Spinal cord (tissue), 10 donors: ENCODE results near the gene ADD1. TPM values are rescaled to one million over a fixed set of nuclear protein-coding genes. Genes with fewer than 3 reads are reported as not detected.

Experiments used
- DNase-seq, 6 donors: peaks; one replicate each; pipeline versions ENCODE4 v3.0.0 to v3.0.0-alpha.2; 2013 to 2015; ENCODE audit warnings: low spot score in 6 of 6, low read depth in 4 of 6
- H3K27ac ChIP-seq: one replicate; pipeline ENCODE4 v1.5.1; 2013; ENCODE audit warnings: low read depth, low read length, control low read depth
- H3K27me3 ChIP-seq: one replicate; pipeline ENCODE4 v1.6.1; 2013; ENCODE audit warnings: low read length; ENCODE audit not compliant: control insufficient read depth, insufficient read depth
- H3K36me3 ChIP-seq: one replicate; pipeline ENCODE4 v1.6.1; 2013; ENCODE audit warnings: low read length; ENCODE audit not compliant: control insufficient read depth, insufficient read depth
- H3K4me1 ChIP-seq: one replicate; pipeline ENCODE4 v1.6.1; 2013; ENCODE audit warnings: low read length; ENCODE audit not compliant: control insufficient read depth, insufficient read depth
- H3K4me3 ChIP-seq: one replicate; pipeline ENCODE4 v1.5.1; 2013; ENCODE audit warnings: low read depth, low read length, control low read depth
- H3K9me3 ChIP-seq: one replicate; pipeline ENCODE4 v1.6.1; 2013; ENCODE audit warnings: low read length; ENCODE audit not compliant: control insufficient read depth, insufficient read depth
- WGBS: methylation state at CpG from one replicate; pipeline ENCODE4 v1.1.5; 2013; ENCODE audit warnings: missing lambda C conversion rate; ENCODE audit not compliant: insufficient coverage; 5-methylcytosine and 5-hydroxymethylcytosine counted together
- polyA plus RNA-seq, 2 donors: library from polyadenylated mRNA; unstranded; fragments of 120-200 nt; gene quantifications; one replicate each; pipeline ENCODE4 v1.2.1, GENCODE V29; 2013; ENCODE audit not compliant: insufficient read length in 2 of 2
- total RNA-seq, 2 donors: library from RNA; depleted of rRNA in 1 of 2; stranded (reverse); fragments of 120-200 nt in 1 of 2; fragments of >200 nt in 1 of 2; gene quantifications; one replicate each; pipeline versions ENCODE4 v1.2.3 to v1.2.4, GENCODE V29; 2013 to 2014
- donor health status: healthy.

ADD1 gene
- total and polyA plus RNA-seq, 4 donors = 201 to 334 (median 306) TPM

- H3K36me3 ChIP-seq = peaks cover 100% of the 10 kb centered on the region
Observed at GRCh38 chr4:2829933-2830451, 13.7 kb upstream of the ADD1 start.

GRCh38 chr4:2830632-2831610 is 12.7 kb upstream of the ADD1 start:
- Histone ChIP-seq H3K27me3 (no peaks in the 10 kb centered on the region), H3K27ac (no peak overlapping the region), H3K4me1 (peaks cover 4% of the 10 kb centered on the region), H3K36me3 (peaks cover 100% of the 10 kb centered on the region), H3K4me3 (no peak overlapping the region), H3K9me3 (no peaks in the 10 kb centered on the region)
- no peak for DNase-seq
- WGBS = 90% methylated on average over 34 of the region's 37 CpGs

More at GRCh38 chr4:2829933-2830451, 13.7 kb upstream of the ADD1 start:
- Histone ChIP-seq H3K4me1 (peaks cover 12% of the 10 kb centered on the region), H3K27me3 (no peaks in the 10 kb centered on the region), H3K4me3 (no peak overlapping the region), H3K9me3 (no peaks in the 10 kb centered on the region), H3K27ac (no peak overlapping the region)
- 96% methylated on average over 19 of the region's 19 CpGs for WGBS
- DNase-seq = no peak

GRCh38 chr4:2831611-2832308 is 11.9 kb upstream of the ADD1 start:
- peaks cover 100% of the 10 kb centered on the region for H3K36me3 ChIP-seq
- no peak overlapping the region for H3K4me3 ChIP-seq
- H3K27ac ChIP-seq = no peak overlapping the region
- no peak for DNase-seq
- peaks cover 9% of the 10 kb centered on the region for H3K4me1 ChIP-seq
- H3K9me3 ChIP-seq = no peaks in the 10 kb centered on the region
- 96% methylated on average over 36 of the region's 36 CpGs for WGBS
- no peaks in the 10 kb centered on the region for H3K27me3 ChIP-seq

- H3K4me1 ChIP-seq = peaks cover 15% of the 10 kb centered on the region
- H3K27ac ChIP-seq = no peak overlapping the region
- peaks cover 95% of the 10 kb centered on the region for H3K36me3 ChIP-seq
- no peak for DNase-seq
- no peaks in the 10 kb centered on the region for H3K27me3 ChIP-seq
- WGBS = 95% methylated on average over 15 of the region's 20 CpGs
- H3K4me3 ChIP-seq = no peak overlapping the region
- H3K9me3 ChIP-seq = no peaks in the 10 kb centered on the region
Observed at GRCh38 chr4:2832309-2832980, 11.2 kb upstream of the ADD1 start.

- WGBS = 96% methylated on average over 14 of the region's 19 CpGs
- H3K36me3 ChIP-seq = peaks cover 88% of the 10 kb centered on the region
- H3K27ac ChIP-seq = no peak overlapping the region
- no peaks in the 10 kb centered on the region for H3K27me3 ChIP-seq
- DNase-seq = no peak
- peaks cover 21% of the 10 kb centered on the region for H3K4me1 ChIP-seq
- H3K9me3 ChIP-seq = no peaks in the 10 kb centered on the region
- H3K4me3 ChIP-seq = no peak overlapping the region
Observed at GRCh38 chr4:2832981-2833670, 10.5 kb upstream of the ADD1 start.

- WGBS = 96% methylated on average over 6 of the region's 7 CpGs
- Histone ChIP-seq H3K4me1 (peaks cover 21% of the 10 kb centered on the region), H3K27me3 (no peaks in the 10 kb centered on the region), H3K9me3 (no peaks in the 10 kb centered on the region), H3K36me3 (peaks cover 83% of the 10 kb centered on the region), H3K4me3 (no peak overlapping the region), H3K27ac (no peak overlapping the region)
- DNase-seq = no peak
Observed at GRCh38 chr4:2833671-2834000, 10.0 kb upstream of the ADD1 start.

- 88% methylated on average over 13 of the region's 13 CpGs for WGBS
Observed at GRCh38 chr4:2834001-2834921, 9.4 kb upstream of the ADD1 start.

GRCh38 chr4:2835978-2836377 is 7.7 kb upstream of the ADD1 start:
- Histone ChIP-seq H3K27ac (no peak overlapping the region), H3K4me3 (no peak overlapping the region), H3K9me3 (peaks cover 4% of the 10 kb centered on the region), H3K36me3 (peaks cover 59% of the 10 kb centered on the region), H3K4me1 (peaks cover 21% of the 10 kb centered on the region), H3K27me3 (no peaks in the 10 kb centered on the region)
- WGBS = 98% methylated on average over 8 of the region's 8 CpGs
- no peak for DNase-seq

More at GRCh38 chr4:2834001-2834921, 9.4 kb upstream of the ADD1 start:
- H3K4me3 ChIP-seq = no peak overlapping the region
- H3K9me3 ChIP-seq = no peaks in the 10 kb centered on the region
- peaks cover 76% of the 10 kb centered on the region for H3K36me3 ChIP-seq
- DNase-seq = no peak
- H3K4me1 ChIP-seq = peaks cover 21% of the 10 kb centered on the region
- no peak overlapping the region for H3K27ac ChIP-seq
- no peaks in the 10 kb centered on the region for H3K27me3 ChIP-seq
